A549 (cell line): ENCODE data around the gene GALNT5. TPM values are rescaled to one million over a fixed set of nuclear protein-coding genes. Genes with fewer than 3 reads are reported as not detected.

Experiments used
- ATAC-seq, 2 experiments: fragments of 200-7000 bp in 1 of 2; fragments of >200 bp in 1 of 2; cut with Nextera tagmentation in 1 of 2; cut with Tn5 transposase in 1 of 2; 3 replicates each; pipeline versions ENCODE4 v1.8.0 to v1.9.1; 2018 to 2020; ENCODE audit warnings: mild to moderate bottlenecking in 1 of 2, moderate library complexity in 1 of 2
- CTCF ChIA-PET: fragments of 300-600 bp; sonication (Branson Sonifier 250); formaldehyde crosslinking; extraction: SDS; loops from one replicate; lab custom pipeline; 2021; ENCODE audit warnings: antibody characterized with exemption, inconsistent platforms; lab: Yijun Ruan, JAX
- POLR2A ChIA-PET: fragments of 350-600 bp; formaldehyde crosslinking; extraction: SDS; loops from one replicate; lab custom pipeline; 2021; ENCODE audit warnings: antibody characterized with exemption, inconsistent platforms; lab: Yijun Ruan, JAX
- DNase-seq, 2 experiments: peaks; one replicate each; pipeline versions ENCODE4 v3.0.0 to v3.0.0-alpha.2; 2011 to 2016; ENCODE audit warnings: low read depth in 1 of 2, low spot score in 1 of 2
- FAIRE-seq: peaks from 2 replicates; lab custom pipeline; 2011; peaks lifted over from hg19 to GRCh38; lab: Jason Lieb, UNC
- H3K27ac ChIP-seq, 2 experiments: fragments of >200 bp; sonication (Bioruptor Twin); formaldehyde crosslinking; 3 replicates each; pipeline ENCODE4 v1.5.1; 2016 to 2017
- H3K4me1 ChIP-seq: fragments of >200 bp; sonication (Bioruptor Twin); formaldehyde crosslinking; 3 replicates; pipeline ENCODE4 v1.6.1; 2016
- H3K4me2 ChIP-seq: fragments of >200 bp; sonication (Bioruptor Twin); formaldehyde crosslinking; 3 replicates; pipeline ENCODE4 v1.6.1; 2016
- H3K4me3 ChIP-seq: fragments of >200 bp; sonication (Bioruptor Twin); formaldehyde crosslinking; 3 replicates; pipeline ENCODE4 v1.5.1; 2016
- H3K9me3 ChIP-seq: fragments of >200 bp; sonication (Bioruptor Twin); formaldehyde crosslinking; 3 replicates; pipeline ENCODE4 v1.6.1; 2016
- BHLHE40 ChIP-seq: IDR thresholded peaks from 2 replicates; pipeline ENCODE4 v1.6.1; 2012; ENCODE audit warnings: low read depth, low read length, inconsistent platforms
- CEBPB ChIP-seq, 2 experiments: fragments of >200 bp in 1 of 2; sonication (Bioruptor Twin) in 1 of 2; formaldehyde crosslinking in 1 of 2; IDR thresholded peaks; 2 replicates each; pipeline ENCODE4 v1.6.1; 2012 to 2016
- CHD2 ChIP-seq: fragments of 150-350 bp; IDR thresholded peaks from 2 replicates; pipeline ENCODE4 v1.6.1; 2014; ENCODE audit warnings: low read length; ENCODE audit not compliant: partially characterized antibody
- EHMT2 ChIP-seq: fragments of 200-600 bp; sonication (generic); IDR thresholded peaks from 2 replicates; pipeline ENCODE4 v1.6.1; 2016; ENCODE audit warnings: antibody characterized with exemption, low read depth, mild to moderate bottlenecking, moderate library complexity
- ESRRA ChIP-seq: fragments of 150-350 bp; IDR thresholded peaks from 2 replicates; pipeline ENCODE4 v1.6.1; 2014; ENCODE audit warnings: mild to moderate bottlenecking, low read length, borderline replicate concordance
- FOSB ChIP-seq: fragments of 250-450 bp; sonication (Bioruptor Pico); IDR thresholded peaks from 2 replicates; pipeline ENCODE4 v1.5.0; 2020; ENCODE audit warnings: mild to moderate bottlenecking, moderate library complexity
- FOXS1 ChIP-seq: fragments of 250-450 bp; sonication (Bioruptor Pico); IDR thresholded peaks from 2 replicates; pipeline ENCODE4 v1.5.0; 2020; ENCODE audit warnings: mild to moderate bottlenecking, moderate library complexity
- GATA3 ChIP-seq: IDR thresholded peaks from 2 replicates; pipeline ENCODE4 v1.6.1; 2012; ENCODE audit warnings: borderline replicate concordance
- HDAC2 ChIP-seq: fragments of 200-600 bp; sonication (generic); IDR thresholded peaks from 2 replicates; pipeline ENCODE4 v1.6.1; 2016
- HOXB13 ChIP-seq: fragments of 250-450 bp; sonication (Bioruptor Pico); IDR thresholded peaks from 2 replicates; pipeline ENCODE4 v1.5.0; 2020; ENCODE audit warnings: low read depth, mild to moderate bottlenecking, moderate library complexity
- HOXB5 ChIP-seq: fragments of 250-450 bp; sonication (Bioruptor Pico); IDR thresholded peaks from 2 replicates; pipeline ENCODE4 v1.5.0; 2020; ENCODE audit warnings: mild to moderate bottlenecking, moderate library complexity
- KDM5A ChIP-seq: fragments of 200-600 bp; sonication (generic); IDR thresholded peaks from 2 replicates; pipeline ENCODE4 v1.6.1; 2016; ENCODE audit warnings: antibody characterized with exemption, mild to moderate bottlenecking
- MYC ChIP-seq: IDR thresholded peaks from 2 replicates; pipeline ENCODE4 v1.6.1; 2012; ENCODE audit warnings: mild to moderate bottlenecking, inconsistent platforms, low read length, improper control_type of control experiment, borderline replicate concordance
- NFE2L2 ChIP-seq: fragments of 150-350 bp; conservative IDR thresholded peaks from 2 replicates; pipeline ENCODE4 v1.6.1; 2014; ENCODE audit warnings: low read length
- NPAS2 ChIP-seq: fragments of 250-450 bp; sonication (Bioruptor Pico); IDR thresholded peaks from 2 replicates; pipeline ENCODE4 v1.8.0; 2022; ENCODE audit warnings: mild to moderate bottlenecking, moderate library complexity, borderline replicate concordance
- NR3C1 ChIP-seq: fragments of >200 bp; sonication (Bioruptor Twin); formaldehyde crosslinking; IDR thresholded peaks from 3 replicates; pipeline ENCODE4 v1.6.1; 2017
- RAD21 ChIP-seq, 2 experiments: fragments of >200 bp in 1 of 2; sonication (Bioruptor Twin) in 1 of 2; formaldehyde crosslinking in 1 of 2; IDR thresholded peaks in 1 of 2; conservative IDR thresholded peaks in 1 of 2; 2 replicates in 1 of 2; 3 replicates in 1 of 2; pipeline ENCODE4 v1.6.1; 2012 to 2018; ENCODE audit warnings: inconsistent platforms in 1 of 2
- RFX5 ChIP-seq: fragments of 450-650 bp; IDR thresholded peaks from 2 replicates; pipeline ENCODE4 v1.7.1; 2014; ENCODE audit warnings: antibody characterized with exemption, mild to moderate bottlenecking, moderate library complexity
- RNF2 ChIP-seq: fragments of 200-600 bp; sonication (generic); IDR thresholded peaks from 2 replicates; pipeline ENCODE4 v1.6.1; 2016; ENCODE audit warnings: low read depth, mild to moderate bottlenecking, antibody characterized with exemption, moderate library complexity, borderline replicate concordance
- TFCP2L1 ChIP-seq: fragments of 250-450 bp; sonication (Bioruptor Pico); IDR thresholded peaks from 2 replicates; pipeline ENCODE4 v1.5.0; 2021; ENCODE audit warnings: mild to moderate bottlenecking
- TP53 ChIP-seq: fragments of 250-450 bp; sonication (Bioruptor Pico); IDR thresholded peaks from 2 replicates; pipeline ENCODE4 v1.5.0; 2021; ENCODE audit warnings: mild to moderate bottlenecking, moderate library complexity
- ZC3H11A ChIP-seq: fragments of 450-650 bp; IDR thresholded peaks from 2 replicates; pipeline ENCODE4 v1.6.1; 2014; ENCODE audit warnings: antibody characterized with exemption, mild to moderate bottlenecking
- ZNF302 ChIP-seq: fragments of 250-450 bp; sonication (Bioruptor Pico); IDR thresholded peaks from 2 replicates; pipeline ENCODE4 v1.9.0; 2021; ENCODE audit warnings: inconsistent platforms, mild to moderate bottlenecking, moderate library complexity
- WGBS: methylation state at CpG from one replicate; pipeline ENCODE4 v1.1.6; 2017; ENCODE audit errors: missing lambda C conversion rate; 5-methylcytosine and 5-hydroxymethylcytosine counted together
- polyA plus RNA-seq, 4 experiments: library from polyadenylated mRNA; depleted of rRNA in 3 of 4; stranded (reverse); fragments of >200 nt; fragmentation: RNase III in 1 of 4; extraction: RNeasy Plus Mini Kit Qiagen cat#74134 plus additional on column Dnase treatment in 1 of 4; gene quantifications; 2 replicates in 3 of 4; 3 replicates in 1 of 4; pipeline ENCODE4 v1.2.3, GENCODE V29; 2011 to 2017
- TF ChIP-seq, protein P1 (sequence below): fragments of 200-600 bp; sonication (generic); IDR thresholded peaks from 2 replicates; pipeline ENCODE4 v1.6.1; 2016; ENCODE audit warnings: antibody characterized with exemption, mild to moderate bottlenecking, moderate library complexity
- TF ChIP-seq, protein P2 (sequence below): IDR thresholded peaks from 2 replicates; pipeline ENCODE4 v1.6.1; 2012; ENCODE audit warnings: low read depth, borderline replicate concordance
- TF ChIP-seq, protein P3 (sequence below): fragments of 150-350 bp; IDR thresholded peaks from 2 replicates; pipeline ENCODE4 v1.6.1; 2014; ENCODE audit warnings: low read depth, mild to moderate bottlenecking, low read length

The GALNT5 gene
- polyA plus RNA-seq, 2 of the 4 experiments (the other 2 are of a cell fraction): 2.9 to 3.0 TPM

DNA sequence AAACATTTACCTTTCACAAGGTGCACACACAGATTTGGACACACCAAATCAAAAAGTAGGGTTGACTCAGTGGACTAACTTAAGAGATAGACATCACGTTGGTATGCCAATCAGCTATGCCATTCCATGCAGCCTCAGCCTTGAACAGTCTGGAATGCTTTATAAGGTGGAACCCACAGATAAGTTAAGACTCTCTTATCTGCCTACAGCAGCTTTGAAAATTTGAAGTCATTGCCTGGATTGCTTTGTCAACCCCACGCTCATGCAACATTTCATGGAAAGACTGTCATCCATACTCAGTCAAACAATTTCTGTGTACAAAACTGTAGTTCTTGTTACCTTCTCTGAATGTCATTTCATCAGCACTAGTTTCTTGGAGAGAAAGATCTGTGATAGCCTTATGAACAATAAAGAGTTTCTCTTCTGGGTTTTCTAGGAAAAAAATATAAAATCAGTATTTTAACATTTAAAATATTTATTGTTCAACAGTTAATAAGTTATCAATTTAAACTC lies 66.9 kb downstream of the GALNT5 start:
- Histone ChIP-seq H3K4me3 (no peak overlapping the region), H3K9me3 (no peaks in the 10 kb centered on the region), H3K4me2 (no peak overlapping the region), H3K27ac (no peak overlapping the region), H3K4me1 (peaks cover 3% of the 10 kb centered on the region; the same call in 1 of the 3 replicates)
- TF ChIP-seq RNF2 (no peak), HOXB5 (CRISPR knock-in tag) (no peak), NR3C1 (no peak), EHMT2 (no peak), HOXB13 (no peak), GATA3 (no peak), ESRRA (no peak), CEBPB (IDR thresholded peaks at IDR 0.05) (no peak), KDM5A (no peak), FOSB (CRISPR knock-in tag) (no peak), ZNF302 (CRISPR knock-in tag) (no peak)
- TF ChIP-seq, protein P1, sequence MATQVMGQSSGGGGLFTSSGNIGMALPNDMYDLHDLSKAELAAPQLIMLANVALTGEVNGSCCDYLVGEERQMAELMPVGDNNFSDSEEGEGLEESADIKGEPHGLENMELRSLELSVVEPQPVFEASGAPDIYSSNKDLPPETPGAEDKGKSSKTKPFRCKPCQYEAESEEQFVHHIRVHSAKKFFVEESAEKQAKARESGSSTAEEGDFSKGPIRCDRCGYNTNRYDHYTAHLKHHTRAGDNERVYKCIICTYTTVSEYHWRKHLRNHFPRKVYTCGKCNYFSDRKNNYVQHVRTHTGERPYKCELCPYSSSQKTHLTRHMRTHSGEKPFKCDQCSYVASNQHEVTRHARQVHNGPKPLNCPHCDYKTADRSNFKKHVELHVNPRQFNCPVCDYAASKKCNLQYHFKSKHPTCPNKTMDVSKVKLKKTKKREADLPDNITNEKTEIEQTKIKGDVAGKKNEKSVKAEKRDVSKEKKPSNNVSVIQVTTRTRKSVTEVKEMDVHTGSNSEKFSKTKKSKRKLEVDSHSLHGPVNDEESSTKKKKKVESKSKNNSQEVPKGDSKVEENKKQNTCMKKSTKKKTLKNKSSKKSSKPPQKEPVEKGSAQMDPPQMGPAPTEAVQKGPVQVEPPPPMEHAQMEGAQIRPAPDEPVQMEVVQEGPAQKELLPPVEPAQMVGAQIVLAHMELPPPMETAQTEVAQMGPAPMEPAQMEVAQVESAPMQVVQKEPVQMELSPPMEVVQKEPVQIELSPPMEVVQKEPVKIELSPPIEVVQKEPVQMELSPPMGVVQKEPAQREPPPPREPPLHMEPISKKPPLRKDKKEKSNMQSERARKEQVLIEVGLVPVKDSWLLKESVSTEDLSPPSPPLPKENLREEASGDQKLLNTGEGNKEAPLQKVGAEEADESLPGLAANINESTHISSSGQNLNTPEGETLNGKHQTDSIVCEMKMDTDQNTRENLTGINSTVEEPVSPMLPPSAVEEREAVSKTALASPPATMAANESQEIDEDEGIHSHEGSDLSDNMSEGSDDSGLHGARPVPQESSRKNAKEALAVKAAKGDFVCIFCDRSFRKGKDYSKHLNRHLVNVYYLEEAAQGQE: no peak
- TF ChIP-seq, protein P2, sequence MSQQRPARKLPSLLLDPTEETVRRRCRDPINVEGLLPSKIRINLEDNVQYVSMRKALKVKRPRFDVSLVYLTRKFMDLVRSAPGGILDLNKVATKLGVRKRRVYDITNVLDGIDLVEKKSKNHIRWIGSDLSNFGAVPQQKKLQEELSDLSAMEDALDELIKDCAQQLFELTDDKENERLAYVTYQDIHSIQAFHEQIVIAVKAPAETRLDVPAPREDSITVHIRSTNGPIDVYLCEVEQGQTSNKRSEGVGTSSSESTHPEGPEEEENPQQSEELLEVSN: no peak
- TF ChIP-seq, protein P3, sequence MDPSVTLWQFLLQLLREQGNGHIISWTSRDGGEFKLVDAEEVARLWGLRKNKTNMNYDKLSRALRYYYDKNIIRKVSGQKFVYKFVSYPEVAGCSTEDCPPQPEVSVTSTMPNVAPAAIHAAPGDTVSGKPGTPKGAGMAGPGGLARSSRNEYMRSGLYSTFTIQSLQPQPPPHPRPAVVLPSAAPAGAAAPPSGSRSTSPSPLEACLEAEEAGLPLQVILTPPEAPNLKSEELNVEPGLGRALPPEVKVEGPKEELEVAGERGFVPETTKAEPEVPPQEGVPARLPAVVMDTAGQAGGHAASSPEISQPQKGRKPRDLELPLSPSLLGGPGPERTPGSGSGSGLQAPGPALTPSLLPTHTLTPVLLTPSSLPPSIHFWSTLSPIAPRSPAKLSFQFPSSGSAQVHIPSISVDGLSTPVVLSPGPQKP: no peak
- DNase-seq: no peak
- ChIA-PET POLR2A (no interaction called here), CTCF (interaction anchor here (1.8 to 7.6 kb wide), 2 partner anchors 12 to 22 kb away, joined by 7 to 79 read pairs; no protein-coding TSS in a partner anchor)
- 80% methylated on average over 2 of the region's 2 CpGs for WGBS
- ATAC-seq: no peak
- FAIRE-seq: no peak

- FAIRE-seq (no peak), ATAC-seq (no peak), DNase-seq (no peak)
- H3K4me3 ChIP-seq: no peak within 1 kb of the TSS
- H3K27ac ChIP-seq: no peak within 1 kb of the TSS
- no peaks in the 10 kb centered on the region for H3K9me3 ChIP-seq
- H3K4me1 ChIP-seq: peaks cover 4% of the 10 kb centered on the region; the same call in 1 of the 3 replicates
- POLR2A ChIA-PET: no interaction called here
- no peak within 1 kb of the TSS for H3K4me2 ChIP-seq
- CTCF ChIA-PET: interaction anchor here (1.6 to 7.6 kb wide), 4 partner anchors 11 to 23 kb away, joined by 4 to 79 read pairs (median 13); no protein-coding TSS in a partner anchor
- TF ChIP-seq MYC: no peak
- no peak for TF ChIP-seq RAD21 (conservative IDR thresholded peaks at IDR 0.05 in 1 of 2, IDR thresholded peaks at IDR 0.05 in 1 of 2)
- TF ChIP-seq, protein P1: no peak
- no peak for TF ChIP-seq ZC3H11A
- no peak for TF ChIP-seq EHMT2
- no peak for TF ChIP-seq FOXS1
- no peak for TF ChIP-seq RFX5
- TF ChIP-seq CHD2: no peak
- no peak for TF ChIP-seq NFE2L2
- no peak for TF ChIP-seq HOXB5 (CRISPR knock-in tag)
- no peak for TF ChIP-seq HOXB13
- TF ChIP-seq BHLHE40: no peak
- no peak for TF ChIP-seq NPAS2 (CRISPR knock-in tag)
- TF ChIP-seq, protein P3: no peak
- TF ChIP-seq TFCP2L1 (CRISPR knock-in tag): no peak
- no peak for TF ChIP-seq TP53 (CRISPR knock-in tag)
- TF ChIP-seq HDAC2: no peak
- no peak for TF ChIP-seq RNF2
- TF ChIP-seq GATA3: no peak
These were observed 68.3 kb downstream of the GALNT5 start, which contains the start of gene ERMN for GRCh38 chr2:157325786-157326185. Gene ERMN, minus strand, starts transcription at chr2:157325824. Its CDS starts 182 bp downstream, at chr2:157325642.
